Upper lobe of left lung (tissue), 4 donors: ENCODE data around the gene TUBB4B.

ENCODE experiments used
- EP300 ChIP-seq, 4 donors: sonication (generic); formaldehyde crosslinking; IDR thresholded peaks; one replicate each; pipeline ENCODE4 v1.5.1; 2017; ENCODE audit warnings: antibody characterized with exemption in 4 of 4, control low read depth in 2 of 4
- POLR2A ChIP-seq, 4 donors: fragments of 450-650 bp; IDR thresholded peaks; one replicate each; pipeline ENCODE4 v1.5.1; 2016 to 2017; ENCODE audit warnings: antibody characterized with exemption in 4 of 4, mild to moderate bottlenecking in 2 of 4
- TF ChIP-seq, protein P1 (sequence below), 6 experiments: fragments of 450-650 bp in 4 of 6; fragments of 200-600 bp in 2 of 6; sonication (generic) in 2 of 6; IDR thresholded peaks; one replicate each; pipeline ENCODE4 v1.5.1; 2016 to 2019; ENCODE audit warnings: antibody characterized with exemption in 6 of 6

GRCh38 chr9:137256856-137257255 is 15.8 kb downstream of the TUBB4B start:
- TF ChIP-seq POLR2A (IDR thresholded peaks at IDR 0.05) (no peak), EP300 (IDR thresholded peaks at IDR 0.05) (no peak)
- TF ChIP-seq, protein P1, sequence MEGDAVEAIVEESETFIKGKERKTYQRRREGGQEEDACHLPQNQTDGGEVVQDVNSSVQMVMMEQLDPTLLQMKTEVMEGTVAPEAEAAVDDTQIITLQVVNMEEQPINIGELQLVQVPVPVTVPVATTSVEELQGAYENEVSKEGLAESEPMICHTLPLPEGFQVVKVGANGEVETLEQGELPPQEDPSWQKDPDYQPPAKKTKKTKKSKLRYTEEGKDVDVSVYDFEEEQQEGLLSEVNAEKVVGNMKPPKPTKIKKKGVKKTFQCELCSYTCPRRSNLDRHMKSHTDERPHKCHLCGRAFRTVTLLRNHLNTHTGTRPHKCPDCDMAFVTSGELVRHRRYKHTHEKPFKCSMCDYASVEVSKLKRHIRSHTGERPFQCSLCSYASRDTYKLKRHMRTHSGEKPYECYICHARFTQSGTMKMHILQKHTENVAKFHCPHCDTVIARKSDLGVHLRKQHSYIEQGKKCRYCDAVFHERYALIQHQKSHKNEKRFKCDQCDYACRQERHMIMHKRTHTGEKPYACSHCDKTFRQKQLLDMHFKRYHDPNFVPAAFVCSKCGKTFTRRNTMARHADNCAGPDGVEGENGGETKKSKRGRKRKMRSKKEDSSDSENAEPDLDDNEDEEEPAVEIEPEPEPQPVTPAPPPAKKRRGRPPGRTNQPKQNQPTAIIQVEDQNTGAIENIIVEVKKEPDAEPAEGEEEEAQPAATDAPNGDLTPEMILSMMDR (IDR thresholded peaks at IDR 0.05): no peak
